Neural progenitor cell (in vitro differentiated cells): ENCODE measurements around the gene ERAP2. TPM values are rescaled to one million over a fixed set of nuclear protein-coding genes. Genes with fewer than 3 reads are reported as not detected.

Experiments
- DNase-seq: peaks from one replicate; pipeline ENCODE4 v3.0.0-alpha.2; 2016; ENCODE audit warnings: low spot score
- H2AFZ ChIP-seq: fragments of 200-600 bp; sonication (generic); replicated peaks from 2 replicates; pipeline ENCODE4 v1.6.1; 2016; ENCODE audit warnings: antibody characterized with exemption
- H3F3A ChIP-seq: fragments of 200-600 bp; sonication (generic); 2 replicates; pipeline ENCODE4 v1.6.1; 2016; ENCODE audit warnings: antibody characterized with exemption, low read depth
- H3K27ac ChIP-seq: fragments of 200-600 bp; sonication (generic); 2 replicates; pipeline ENCODE4 v1.5.1; 2016; ENCODE audit warnings: mild to moderate bottlenecking
- H3K27me3 ChIP-seq: fragments of 200-600 bp; sonication (generic); 2 replicates; pipeline ENCODE4 v1.6.1; 2016; ENCODE audit warnings: mild to moderate bottlenecking, moderate library complexity
- H3K36me3 ChIP-seq: fragments of 200-600 bp; sonication (generic); 2 replicates; pipeline ENCODE4 v1.5.1; 2016
- H3K4me1 ChIP-seq: fragments of 200-600 bp; sonication (generic); 2 replicates; pipeline ENCODE4 v1.6.1; 2016; ENCODE audit warnings: mixed run types
- H3K4me2 ChIP-seq: fragments of 200-600 bp; sonication (generic); 2 replicates; pipeline ENCODE4 v1.6.1; 2016
- H3K4me3 ChIP-seq: fragments of 200-600 bp; sonication (generic); 2 replicates; pipeline ENCODE4 v1.5.1; 2016
- H3K79me2 ChIP-seq: fragments of 200-600 bp; sonication (generic); 2 replicates; pipeline ENCODE4 v1.6.1; 2016; ENCODE audit warnings: low read depth
- H3K9ac ChIP-seq: fragments of 200-600 bp; sonication (generic); 2 replicates; pipeline ENCODE4 v1.6.1; 2016
- H3K9me3 ChIP-seq: fragments of 200-600 bp; sonication (generic); 2 replicates; pipeline ENCODE4 v1.5.1; 2016; ENCODE audit warnings: low read depth
- H4K20me1 ChIP-seq: fragments of 200-600 bp; sonication (generic); 2 replicates; pipeline ENCODE4 v1.6.1; 2016; ENCODE audit warnings: low read depth
- H3K27ac Mint-ChIP-seq: 3 replicates; pipeline ENCODE4 v1.8.0; 2021; ENCODE audit warnings: mixed read lengths
- H3K27me3 Mint-ChIP-seq: 2 replicates; pipeline ENCODE4 v1.8.0; 2022; ENCODE audit warnings: low read depth, mild to moderate bottlenecking, inconsistent platforms, moderate library complexity, mixed read lengths; ENCODE audit not compliant: insufficient read depth
- H3K36me3 Mint-ChIP-seq: 3 replicates; pipeline ENCODE4 v1.8.0; 2021; ENCODE audit warnings: mixed read lengths
- H3K4me1 Mint-ChIP-seq: 3 replicates; pipeline ENCODE4 v1.8.0; 2021; ENCODE audit warnings: mixed read lengths
- H3K4me3 Mint-ChIP-seq: 3 replicates; pipeline ENCODE4 v1.8.0; 2021; ENCODE audit warnings: mild to moderate bottlenecking, moderate library complexity, mixed read lengths
- H3K9me3 Mint-ChIP-seq: 3 replicates; pipeline ENCODE4 v1.8.0; 2020; ENCODE audit warnings: mixed read lengths
- EZH2 ChIP-seq: fragments of 200-600 bp; sonication (generic); IDR thresholded peaks from 2 replicates; pipeline ENCODE4 v1.6.1; 2017; ENCODE audit warnings: antibody characterized with exemption, mild to moderate bottlenecking, moderate library complexity
- EZH2phosphoT487 ChIP-seq: fragments of 200-600 bp; sonication (generic); IDR thresholded peaks from 2 replicates; pipeline ENCODE4 v1.6.1; 2017; ENCODE audit warnings: antibody characterized with exemption
- total RNA-seq: library from RNA; depleted of rRNA; stranded (reverse); fragments of >200 nt; gene quantifications from 2 replicates; pipeline ENCODE4 v1.2.3, GENCODE V29; 2015; ENCODE audit warnings: low replicate concordance
- TF ChIP-seq, protein P1 (sequence below): fragments of 200-600 bp; sonication (generic); IDR thresholded peaks from 2 replicates; pipeline ENCODE4 v1.5.1; 2017; ENCODE audit warnings: antibody characterized with exemption, mild to moderate bottlenecking

Gene ERAP2
- total RNA-seq, 1 donor from 2014 or later: not detected

- H4K20me1 ChIP-seq: no peaks in the 10 kb centered on the region
- TF ChIP-seq EZH2 (no peak), EZH2phosphoT487 (no peak)
- TF ChIP-seq, protein P1, sequence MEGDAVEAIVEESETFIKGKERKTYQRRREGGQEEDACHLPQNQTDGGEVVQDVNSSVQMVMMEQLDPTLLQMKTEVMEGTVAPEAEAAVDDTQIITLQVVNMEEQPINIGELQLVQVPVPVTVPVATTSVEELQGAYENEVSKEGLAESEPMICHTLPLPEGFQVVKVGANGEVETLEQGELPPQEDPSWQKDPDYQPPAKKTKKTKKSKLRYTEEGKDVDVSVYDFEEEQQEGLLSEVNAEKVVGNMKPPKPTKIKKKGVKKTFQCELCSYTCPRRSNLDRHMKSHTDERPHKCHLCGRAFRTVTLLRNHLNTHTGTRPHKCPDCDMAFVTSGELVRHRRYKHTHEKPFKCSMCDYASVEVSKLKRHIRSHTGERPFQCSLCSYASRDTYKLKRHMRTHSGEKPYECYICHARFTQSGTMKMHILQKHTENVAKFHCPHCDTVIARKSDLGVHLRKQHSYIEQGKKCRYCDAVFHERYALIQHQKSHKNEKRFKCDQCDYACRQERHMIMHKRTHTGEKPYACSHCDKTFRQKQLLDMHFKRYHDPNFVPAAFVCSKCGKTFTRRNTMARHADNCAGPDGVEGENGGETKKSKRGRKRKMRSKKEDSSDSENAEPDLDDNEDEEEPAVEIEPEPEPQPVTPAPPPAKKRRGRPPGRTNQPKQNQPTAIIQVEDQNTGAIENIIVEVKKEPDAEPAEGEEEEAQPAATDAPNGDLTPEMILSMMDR: no peak
- H3F3A ChIP-seq: no peaks in the 10 kb centered on the region
- no peak overlapping the region for H3K9ac ChIP-seq
- H3K4me3 Mint-ChIP-seq: no peak overlapping the region
- no peaks in the 10 kb centered on the region for H3K36me3 ChIP-seq
- H3K27ac Mint-ChIP-seq: no peak overlapping the region
- no peaks in the 10 kb centered on the region for H3K9me3 ChIP-seq
- H3K27ac ChIP-seq: no peak overlapping the region
- peaks cover 8% of the 10 kb centered on the region for H3K4me1 Mint-ChIP-seq
- H3K4me1 ChIP-seq: no peaks in the 10 kb centered on the region
- H3K4me2 ChIP-seq: no peak overlapping the region
- no peaks in the 10 kb centered on the region for H3K27me3 Mint-ChIP-seq
- no peaks in the 10 kb centered on the region for H3K79me2 ChIP-seq
- H3K9me3 Mint-ChIP-seq: no peaks in the 10 kb centered on the region
- no peak overlapping the region for H2AFZ ChIP-seq
- DNase-seq: no peak
- H3K4me3 ChIP-seq: no peak overlapping the region
- H3K36me3 Mint-ChIP-seq: no peaks in the 10 kb centered on the region
- no peaks in the 10 kb centered on the region for H3K27me3 ChIP-seq
Measured at GRCh38 chr5:96883871-96884270, 7.6 kb downstream of the ERAP2 start.

DNA sequence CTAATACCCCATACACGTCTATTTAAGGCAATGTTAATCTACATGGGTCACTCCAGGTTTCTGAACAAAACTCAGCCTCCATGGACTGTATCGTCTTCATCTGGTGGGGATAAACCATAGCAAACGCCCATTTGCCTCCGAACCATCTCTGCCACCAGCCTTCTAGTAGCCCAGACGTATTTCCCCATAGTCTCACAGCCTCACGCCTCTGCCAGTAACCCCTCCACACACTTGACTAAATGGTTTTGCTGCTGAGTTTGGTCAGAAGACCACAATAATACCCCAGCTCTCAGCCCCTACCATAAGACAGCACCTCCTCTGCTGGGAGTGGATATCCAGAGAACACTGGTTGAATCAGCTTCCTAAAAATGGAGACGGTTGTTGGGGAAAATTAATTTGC is 8.7 kb downstream of the ERAP2 start:
- Histone ChIP-seq H3K9ac (no peak overlapping the region), H3K9me3 (no peaks in the 10 kb centered on the region), H3K27ac (no peak overlapping the region), H3K27me3 (no peaks in the 10 kb centered on the region), H3K4me3 (no peak overlapping the region), H3F3A (no peaks in the 10 kb centered on the region), H3K79me2 (no peaks in the 10 kb centered on the region), H3K4me1 (no peaks in the 10 kb centered on the region), H3K36me3 (no peaks in the 10 kb centered on the region), H3K4me2 (no peak overlapping the region), H2AFZ (no peak overlapping the region), H4K20me1 (no peaks in the 10 kb centered on the region)
- H3K27ac Mint-ChIP-seq: no peak overlapping the region
- no peaks in the 10 kb centered on the region for H3K9me3 Mint-ChIP-seq
- no peaks in the 10 kb centered on the region for H3K27me3 Mint-ChIP-seq
- H3K4me3 Mint-ChIP-seq: no peak overlapping the region
- DNase-seq: no peak
- TF ChIP-seq EZH2: no peak
- TF ChIP-seq, protein P1: no peak
- no peak for TF ChIP-seq EZH2phosphoT487
- H3K4me1 Mint-ChIP-seq: peaks cover 8% of the 10 kb centered on the region
- no peaks in the 10 kb centered on the region for H3K36me3 Mint-ChIP-seq

DNA sequence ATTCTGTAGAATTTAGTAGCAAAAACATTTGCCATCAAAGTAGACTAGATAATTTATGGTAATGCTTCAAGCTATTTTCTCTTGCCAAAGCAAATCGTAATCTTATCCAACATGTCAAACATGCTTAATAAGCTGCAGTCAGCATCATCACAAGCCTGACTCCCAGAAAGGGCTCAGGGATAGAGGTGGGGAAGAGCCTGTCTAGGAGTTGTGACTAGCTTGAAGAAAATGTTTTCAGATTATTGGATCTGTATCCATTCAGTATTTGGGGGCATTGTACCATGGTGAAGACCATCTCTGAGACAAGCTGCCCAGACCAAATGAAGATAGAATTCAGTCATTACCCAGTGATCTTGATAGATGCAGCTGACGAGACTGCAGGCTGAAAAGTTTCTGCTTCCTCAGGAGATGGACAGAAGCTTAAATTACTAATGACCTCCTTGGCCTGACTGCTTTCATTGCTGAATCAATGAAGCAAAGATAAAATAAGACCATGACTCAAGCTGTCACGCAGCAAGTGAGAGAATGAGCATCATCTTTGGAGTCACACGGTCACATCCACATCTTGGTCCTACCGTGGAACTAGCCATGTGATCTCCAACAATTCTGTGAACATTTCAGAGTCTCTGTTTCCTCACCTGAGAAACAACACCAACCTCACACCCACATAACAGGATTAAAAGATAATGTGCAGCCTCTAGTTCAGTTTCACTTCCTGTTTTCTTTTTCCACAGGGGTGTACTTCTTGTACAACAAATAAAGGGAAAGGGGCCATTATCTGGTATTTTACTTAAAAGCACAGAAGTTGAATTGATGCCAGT is 9.4 kb downstream of the ERAP2 start:
- Histone ChIP-seq H3K27ac (no peak overlapping the region), H3K79me2 (no peaks in the 10 kb centered on the region), H3K9me3 (no peaks in the 10 kb centered on the region), H3F3A (no peaks in the 10 kb centered on the region), H3K4me2 (no peak overlapping the region), H3K27me3 (no peaks in the 10 kb centered on the region), H3K9ac (no peak overlapping the region), H3K36me3 (no peaks in the 10 kb centered on the region), H3K4me3 (no peak overlapping the region), H4K20me1 (no peaks in the 10 kb centered on the region), H3K4me1 (no peaks in the 10 kb centered on the region), H2AFZ (no peak overlapping the region)
- peaks cover 8% of the 10 kb centered on the region for H3K4me1 Mint-ChIP-seq
- TF ChIP-seq EZH2phosphoT487: no peak
- TF ChIP-seq EZH2: no peak
- TF ChIP-seq, protein P1: no peak
- no peaks in the 10 kb centered on the region for H3K36me3 Mint-ChIP-seq
- H3K27ac Mint-ChIP-seq: no peak overlapping the region
- H3K4me3 Mint-ChIP-seq: no peak overlapping the region
- H3K27me3 Mint-ChIP-seq: no peaks in the 10 kb centered on the region
- no peaks in the 10 kb centered on the region for H3K9me3 Mint-ChIP-seq
- no peak for DNase-seq
